Hematopoietic multipotent progenitor cell (in vitro differentiated cells): ENCODE results near the gene DNTTIP2. TPM values are rescaled to one million over a fixed set of nuclear protein-coding genes. Genes with fewer than 3 reads are reported as not detected.
"Not testable (repeated sequence)": the region's sequence is repeated elsewhere in the genome, so short reads cannot be mapped to it uniquely, and the experiment has no call there.

Experiments
- DNase-seq, 3 donors: peaks; one replicate each; pipeline ENCODE4 v3.0.0-alpha.2; 2011 to 2015; ENCODE audit warnings: low read depth in 2 of 3, low spot score in 2 of 3
- total RNA-seq: library from RNA; depleted of rRNA; stranded (reverse); fragments of >200 nt; gene quantifications from one replicate; pipeline ENCODE4 v1.2.3, GENCODE V29; 2012

DNTTIP2 gene
- total RNA-seq, 1 donor: 8.6 TPM

GRCh38 chr1:93878501-93878888, 511 bp downstream of the DNTTIP2 start:
- DNase-seq: peak; percentile 28 to 82 (median 74)

GRCh38 chr1:93877529-93877928, 1.5 kb downstream of the DNTTIP2 start:
- DNase-seq: no peak

GRCh38 chr1:93876244-93876643, 2.8 kb downstream of the DNTTIP2 start:
- DNase-seq: no peak

- peak in 2 of 3 donors; percentile 33 to 70 for DNase-seq
These were observed 4.9 kb downstream of the DNTTIP2 start for GRCh38 chr1:93874025-93874651.

GRCh38 chr1:93871366-93871765, 7.6 kb downstream of the DNTTIP2 start:
- no peak for DNase-seq

GRCh38 chr1:93869653-93870052, 9.4 kb downstream of the DNTTIP2 start:
- no peak for DNase-seq

GRCh38 chr1:93868492-93868891, 10.5 kb downstream of the DNTTIP2 start:
- not testable (repeated sequence) for DNase-seq

GRCh38 chr1:93865253-93865652, 13.8 kb downstream of the DNTTIP2 start:
- no peak for DNase-seq

- DNase-seq: no peak
These were observed 14.8 kb downstream of the DNTTIP2 start for GRCh38 chr1:93864175-93864574.

GRCh38 chr1:93857653-93858052, 21.4 kb downstream of the DNTTIP2 start:
- DNase-seq: not testable (repeated sequence)

- not testable (repeated sequence) for DNase-seq
These were observed 23.0 kb downstream of the DNTTIP2 start for GRCh38 chr1:93855983-93856382.

- DNase-seq: no peak
These were observed 25.1 kb downstream of the DNTTIP2 start for GRCh38 chr1:93853940-93854339.

GRCh38 chr1:93851878-93852277, 27.1 kb downstream of the DNTTIP2 start:
- no peak for DNase-seq

GRCh38 chr1:93851327-93851712, 27.7 kb downstream of the DNTTIP2 start:
- DNase-seq: peak in 1 of 3 donors; percentile 12

- DNase-seq: peak in 2 of 3 donors; percentile 43 to 46
These were observed 28.2 kb downstream of the DNTTIP2 start for GRCh38 chr1:93850687-93851326.

GRCh38 chr1:93848350-93848883, 30.6 kb downstream of the DNTTIP2 start:
- DNase-seq: no peak

- peak in 2 of 3 donors; percentile 78 to 80 for DNase-seq
These were observed 31.2 kb downstream of the DNTTIP2 start for GRCh38 chr1:93847811-93848288.

GRCh38 chr1:93846992-93847810, 31.8 kb downstream of the DNTTIP2 start:
- peak; percentile 93 to 99 (median 96) for DNase-seq

GRCh38 chr1:93846206-93846991, 32.6 kb downstream of the DNTTIP2 start:
- DNase-seq: peak; percentile 78 to 86 (median 81)

GRCh38 chr1:93845538-93846205, 33.3 kb downstream of the DNTTIP2 start:
- peak in 1 of 3 donors; percentile 42 for DNase-seq
